Measurements from ENCODE around the gene NMD3.

NMD3 gene

GRCh38 chr3:161239700-161240099 lies 18.6 kb downstream of the NMD3 start:
- DNase-seq (ENCODE audit: low read depth in 1 of 2, low spot score in 1 of 2), result no peak
- Histone ChIP-seq H3K27me3 (ENCODE audit: insufficient read depth, poor library complexity, severe bottlenecking) (no peaks in the 10 kb centered on the region), H3K27ac (replicated peaks) (no peak overlapping the region), H3K4me3 (replicated peaks; ENCODE audit: insufficient read depth, low read length) (no peak overlapping the region)
- no peak for TF ChIP-seq CTCF (IDR thresholded peaks at IDR 0.05; ENCODE audit: insufficient read depth, low read length)
- TF ChIP-seq REST (IDR thresholded peaks at IDR 0.05; ENCODE audit: insufficient replicate concordance, low read depth), result no peak
- no peak for TF ChIP-seq GABPA (IDR thresholded peaks at IDR 0.05; ENCODE audit: low read depth)
- TF ChIP-seq POLR2AphosphoS5 (IDR thresholded peaks at IDR 0.05; ENCODE audit: low read depth), result no peak
- TF ChIP-seq SPI1 (IDR thresholded peaks at IDR 0.05; ENCODE audit: borderline replicate concordance, low read depth), result no peak

- Histone ChIP-seq H3K27me3 (ENCODE audit: insufficient read depth, poor library complexity, severe bottlenecking) (no peaks in the 10 kb centered on the region), H3K4me3 (replicated peaks; ENCODE audit: insufficient read depth, low read length) (no peak overlapping the region), H3K27ac (replicated peaks) (no peak overlapping the region)
- TF ChIP-seq SPI1 (IDR thresholded peaks at IDR 0.05; ENCODE audit: borderline replicate concordance, low read depth) (no peak), POLR2AphosphoS5 (IDR thresholded peaks at IDR 0.05; ENCODE audit: low read depth) (no peak), REST (IDR thresholded peaks at IDR 0.05; ENCODE audit: insufficient replicate concordance, low read depth) (no peak), GABPA (IDR thresholded peaks at IDR 0.05; ENCODE audit: low read depth) (no peak), CTCF (IDR thresholded peaks at IDR 0.05; ENCODE audit: insufficient read depth, low read length) (no peak)
- DNase-seq (ENCODE audit: low read depth in 1 of 2, low spot score in 1 of 2), result no peak
Observed at GRCh38 chr3:161244538-161244937, 23.4 kb downstream of the NMD3 start.

GRCh38 chr3:161247049-161247448 lies 25.9 kb downstream of the NMD3 start:
- DNase-seq (ENCODE audit: low read depth in 1 of 2, low spot score in 1 of 2), result no peak
- Histone ChIP-seq H3K27me3 (ENCODE audit: insufficient read depth, poor library complexity, severe bottlenecking) (no peaks in the 10 kb centered on the region), H3K4me3 (replicated peaks; ENCODE audit: insufficient read depth, low read length) (no peak overlapping the region), H3K27ac (replicated peaks) (no peak overlapping the region)
- TF ChIP-seq CTCF (IDR thresholded peaks at IDR 0.05; ENCODE audit: insufficient read depth, low read length), result no peak
- TF ChIP-seq GABPA (IDR thresholded peaks at IDR 0.05; ENCODE audit: low read depth), result no peak
- TF ChIP-seq POLR2AphosphoS5 (IDR thresholded peaks at IDR 0.05; ENCODE audit: low read depth), result no peak
- TF ChIP-seq REST (IDR thresholded peaks at IDR 0.05; ENCODE audit: insufficient replicate concordance, low read depth), result no peak
- TF ChIP-seq SPI1 (IDR thresholded peaks at IDR 0.05; ENCODE audit: borderline replicate concordance, low read depth), result no peak

Measured in HL-60 (cell line).